ENCODE measurements around the gene SSBP4. TPM values are rescaled to one million over a fixed set of nuclear protein-coding genes. Genes with fewer than 3 reads are reported as not detected.

The SSBP4 gene
- polyA plus RNA-seq, 2 of the 4 experiments (the other 2 are of a cell fraction): 6.9 to 43.2 TPM

GRCh38 chr19:18440936-18441803, 22.0 kb downstream of the SSBP4 start:
- ChIA-PET POLR2A (no interaction called here), CTCF (interaction anchor here (0.6 to 3.3 kb wide), 4 partner anchors 10 to 21 kb away, joined by 3 to 18 read pairs (median 8); no protein-coding TSS in a partner anchor)
- 0 out of 6 replicates have a peak, but pooled peaks of 1 of the 2 experiments have one; percentile 3 for ATAC-seq

GRCh38 chr19:18441804-18442788, 22.9 kb downstream of the SSBP4 start:
- CTCF ChIA-PET: interaction anchor here (0.6 to 2.1 kb wide), 2 partner anchors 9 to 10 kb away, joined by 3 to 11 read pairs; no protein-coding TSS in a partner anchor
- no peak for ATAC-seq
- FAIRE-seq: no peak

More at GRCh38 chr19:18440936-18441803, 22.0 kb downstream of the SSBP4 start:
- Histone ChIP-seq H3K9me3 (no peaks in the 10 kb centered on the region), H3K4me1 (peaks cover 30% of the 10 kb centered on the region), H3K4me3 (no peak overlapping the region), H3K27ac (peak overlapping the region in 1 of 2 experiments; percentile 56; a peak in 2 of 6 replicates), H3K4me2 (no peak overlapping the region)
- DNase-seq (ENCODE audit: low read depth in 1 of 2, low spot score in 1 of 2) (no peak), FAIRE-seq (no peak)
- no peak for TF ChIP-seq BCL3 (IDR thresholded peaks at IDR 0.05)
- peak; percentile 22 for TF ChIP-seq ZFP36 (IDR thresholded peaks at IDR 0.05; ENCODE audit: borderline replicate concordance, partially characterized antibody)
- 86% methylated on average over 13 of the region's 23 CpGs for WGBS (ENCODE audit: missing lambda C conversion rate)

More at GRCh38 chr19:18441804-18442788, 22.9 kb downstream of the SSBP4 start:
- WGBS (ENCODE audit: missing lambda C conversion rate): 83% methylated on average over 4 of the region's 5 CpGs
- Histone ChIP-seq H3K9me3 (no peaks in the 10 kb centered on the region), H3K27ac (no peak overlapping the region), H3K4me2 (no peak overlapping the region), H3K4me1 (peaks cover 30% of the 10 kb centered on the region), H3K4me3 (no peak overlapping the region)
- no peak for DNase-seq (ENCODE audit: low read depth in 1 of 2, low spot score in 1 of 2)
- TF ChIP-seq JUNB (IDR thresholded peaks at IDR 0.05): no peak
- TF ChIP-seq CEBPB (IDR thresholded peaks at IDR 0.05): no peak
- TF ChIP-seq BCL3 (IDR thresholded peaks at IDR 0.05): no peak
- TF ChIP-seq CHD2 (IDR thresholded peaks at IDR 0.05; ENCODE audit: low read length, partially characterized antibody): no peak
- no peak for TF ChIP-seq HEYL (CRISPR knock-in tag; IDR thresholded peaks at IDR 0.05)
- TF ChIP-seq RAD21 (conservative IDR thresholded peaks at IDR 0.05 in 1 of 2, IDR thresholded peaks at IDR 0.05 in 1 of 2): no peak
- TF ChIP-seq HOXB5 (CRISPR knock-in tag; IDR thresholded peaks at IDR 0.05): no peak
- no peak for TF ChIP-seq ZNF302 (CRISPR knock-in tag; IDR thresholded peaks at IDR 0.05)
- TF ChIP-seq ZSCAN20 (CRISPR knock-in tag; IDR thresholded peaks at IDR 0.05): no peak
- no peak for TF ChIP-seq HOXA7 (CRISPR knock-in tag; IDR thresholded peaks at IDR 0.05)
- TF ChIP-seq ELK1 (IDR thresholded peaks at IDR 0.05; ENCODE audit: low read depth, low read length): no peak
- no peak for TF ChIP-seq GATA3 (IDR thresholded peaks at IDR 0.05; ENCODE audit: borderline replicate concordance)
- TF ChIP-seq SMC3 (IDR thresholded peaks at IDR 0.05): no peak
- no peak for TF ChIP-seq E2F6 (IDR thresholded peaks at IDR 0.05; ENCODE audit: borderline replicate concordance, low read depth)
- no peak for TF ChIP-seq FOSL2 (IDR thresholded peaks at IDR 0.05)
- TF ChIP-seq FOSL2 (CRISPR knock-in tag; IDR thresholded peaks at IDR 0.05): no peak
- no peak for TF ChIP-seq MYC (IDR thresholded peaks at IDR 0.05; ENCODE audit: borderline replicate concordance, low read length)
- no peak for TF ChIP-seq RNF2 (IDR thresholded peaks at IDR 0.05; ENCODE audit: borderline replicate concordance, low read depth)
- TF ChIP-seq CBX8 (IDR thresholded peaks at IDR 0.05): no peak
- no peak for TF ChIP-seq PBX3 (IDR thresholded peaks at IDR 0.05)
- no peak for TF ChIP-seq ZFP36 (IDR thresholded peaks at IDR 0.05; ENCODE audit: borderline replicate concordance, partially characterized antibody)
- POLR2A ChIA-PET: no interaction called here
